GOT3 (cell line): ENCODE measurements around the gene TMEM106B.

Source experiments
- DNase-seq: peaks from one replicate; lab custom pipeline; 2025; ENCODE audit warnings: mixed read lengths; lab: John Stamatoyannopoulos, UW

Gene TMEM106B

DNA sequence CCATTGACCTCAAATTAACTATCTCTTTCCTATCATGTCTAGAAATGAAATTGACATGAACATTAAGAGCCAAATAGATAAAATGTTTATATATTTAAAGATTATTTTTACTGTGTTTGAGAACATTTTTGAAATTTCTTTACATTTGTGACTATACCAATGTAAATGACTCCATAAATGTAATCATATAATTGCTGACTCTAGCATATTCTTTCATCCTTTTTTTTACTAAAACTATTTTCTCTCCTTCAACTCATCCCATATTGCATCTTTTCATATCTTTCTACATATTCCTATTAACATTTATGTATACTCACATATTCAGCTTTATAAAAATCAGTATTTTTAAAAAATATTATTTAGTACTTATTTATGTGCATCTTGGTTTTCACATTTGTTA is 16.9 kb downstream of the TMEM106B start:
- DNase-seq: no peak

DNA sequence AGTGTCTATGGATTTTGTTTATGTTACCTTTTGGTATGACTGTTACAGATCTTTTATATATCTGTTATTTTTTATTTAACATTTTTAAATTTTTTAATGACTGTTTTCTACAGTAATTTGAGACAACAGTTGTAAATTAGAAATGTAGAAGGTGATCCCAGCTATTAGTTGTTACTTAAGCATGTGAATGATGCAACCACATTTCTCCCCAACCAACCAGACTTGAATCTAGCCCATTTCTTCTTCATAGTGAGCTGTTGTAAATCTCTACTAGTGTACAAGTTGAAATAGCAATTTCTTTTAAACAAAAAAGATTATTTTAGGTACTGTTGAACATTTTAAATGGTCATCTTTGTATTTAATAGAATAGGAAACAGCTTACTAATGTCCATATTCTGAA is 18.0 kb downstream of the TMEM106B start:
- DNase-seq: no peak

DNA sequence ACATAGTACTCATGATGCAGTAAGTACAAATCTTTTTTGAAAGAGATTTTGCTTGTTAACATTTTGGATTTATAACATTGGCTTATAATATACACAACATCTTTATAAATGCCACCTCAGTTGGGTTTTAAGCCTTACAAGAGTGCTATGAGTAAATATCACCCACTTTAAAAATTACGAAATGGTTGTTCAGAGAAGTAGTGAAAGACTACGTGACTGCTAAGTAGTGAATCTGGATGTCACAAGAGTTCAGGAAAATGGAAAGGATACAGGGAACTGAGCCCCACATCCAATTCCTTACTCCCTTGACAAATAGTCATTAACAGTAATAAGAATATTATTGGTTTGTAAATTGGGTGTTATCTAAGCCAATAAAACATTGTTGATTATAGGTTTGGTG is 20.0 kb downstream of the TMEM106B start:
- no peak for DNase-seq

DNA sequence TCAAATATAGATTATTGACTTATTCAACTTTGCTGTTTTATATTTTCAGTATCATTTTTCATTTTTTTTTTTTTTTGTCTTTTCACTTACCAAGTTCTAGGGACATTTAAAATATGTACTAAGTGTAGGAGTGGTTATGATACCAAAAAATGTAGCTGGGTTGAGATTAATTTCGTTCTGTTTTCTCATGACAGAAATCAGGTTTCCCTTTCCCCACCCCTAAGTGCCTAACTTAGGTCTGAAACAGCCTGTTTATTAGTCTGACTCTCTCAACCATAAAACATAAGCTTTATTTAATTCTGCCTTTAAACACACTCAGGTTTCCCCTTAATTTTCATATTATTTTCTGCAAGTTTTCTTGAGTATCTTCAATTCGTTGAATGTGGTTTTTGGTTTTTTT is 22.1 kb downstream of the TMEM106B start:
- no peak for DNase-seq

DNA sequence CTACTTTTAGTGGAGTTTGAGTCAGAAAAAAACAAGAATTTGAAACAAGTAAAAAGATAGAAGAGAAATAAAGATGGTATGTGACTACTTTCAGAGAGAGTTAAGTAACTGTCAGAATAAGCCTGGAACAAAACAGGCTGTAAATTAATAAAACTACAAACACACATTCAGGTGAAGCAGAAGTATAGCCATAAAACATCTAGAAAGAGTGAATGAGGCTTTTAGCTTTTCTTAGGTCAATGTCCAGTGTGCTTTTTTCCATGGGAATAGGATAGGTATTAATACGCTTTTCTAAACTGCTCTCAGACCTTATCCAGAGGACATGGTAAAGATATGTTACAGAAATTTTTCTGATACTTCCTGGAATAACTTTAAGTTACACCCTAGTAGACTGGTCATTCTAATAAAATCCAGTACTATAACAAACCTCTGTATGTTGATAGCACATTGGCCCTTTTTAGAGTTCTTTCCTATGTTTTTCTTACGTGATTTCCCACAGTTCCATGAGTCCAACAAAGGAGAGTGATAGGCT is 23.3 kb downstream of the TMEM106B start:
- no peak for DNase-seq

DNA sequence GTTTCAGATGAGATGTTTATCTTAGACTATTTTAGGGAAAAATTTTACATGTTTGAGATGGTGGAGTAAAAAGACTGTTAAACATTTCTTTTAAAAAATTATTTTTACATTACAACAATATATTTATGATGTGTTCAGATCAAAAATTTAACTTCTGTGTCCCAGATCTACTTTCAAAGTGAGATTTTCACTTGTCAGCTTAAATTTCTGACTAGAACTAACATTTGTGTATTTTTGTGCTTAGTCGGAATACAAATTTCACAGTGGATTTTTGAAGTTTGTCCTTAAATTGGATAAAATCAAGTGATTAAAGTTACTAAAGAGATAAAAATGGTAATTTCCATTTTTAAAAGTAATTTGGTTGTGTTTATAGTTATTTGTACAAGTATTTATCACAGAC is 24.9 kb downstream of the TMEM106B start:
- no peak for DNase-seq

DNA sequence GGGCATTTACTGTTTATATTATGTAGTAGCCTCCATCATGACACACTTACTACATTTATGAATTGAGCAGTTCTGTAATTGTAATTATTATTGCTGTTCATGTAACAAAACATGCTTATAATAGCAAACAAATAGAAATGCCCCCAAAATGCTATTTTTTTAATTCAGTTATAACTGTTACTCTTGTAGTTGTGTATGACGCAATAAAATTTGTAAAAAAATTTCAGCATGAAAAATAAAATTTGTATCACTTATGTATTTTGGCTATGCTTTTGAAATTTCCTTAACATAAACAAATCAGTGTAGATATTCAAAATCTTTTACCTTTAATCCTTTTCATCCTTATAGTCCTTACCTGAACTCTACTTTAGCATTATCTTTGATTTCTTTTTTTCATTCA is 25.9 kb downstream of the TMEM106B start:
- DNase-seq: no peak

DNA sequence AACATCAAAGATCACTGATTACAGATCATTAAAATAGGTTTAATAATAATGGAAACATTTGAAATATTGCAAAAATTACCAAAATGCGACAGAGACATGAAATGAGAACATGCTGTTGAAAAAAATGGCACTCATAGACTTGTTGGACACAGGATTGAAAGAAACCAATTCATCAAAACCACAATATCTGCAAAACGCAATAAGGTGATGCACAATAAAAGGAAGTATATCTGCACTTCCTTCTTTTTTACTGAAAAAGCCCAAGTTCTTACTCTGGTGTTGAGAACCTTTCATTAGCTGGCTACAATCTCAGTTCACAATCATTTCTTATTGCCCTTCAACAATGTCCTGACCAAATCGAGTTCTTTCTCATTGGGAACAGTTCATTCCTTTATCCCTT is 28.7 kb downstream of the TMEM106B start:
- DNase-seq: no peak

DNA sequence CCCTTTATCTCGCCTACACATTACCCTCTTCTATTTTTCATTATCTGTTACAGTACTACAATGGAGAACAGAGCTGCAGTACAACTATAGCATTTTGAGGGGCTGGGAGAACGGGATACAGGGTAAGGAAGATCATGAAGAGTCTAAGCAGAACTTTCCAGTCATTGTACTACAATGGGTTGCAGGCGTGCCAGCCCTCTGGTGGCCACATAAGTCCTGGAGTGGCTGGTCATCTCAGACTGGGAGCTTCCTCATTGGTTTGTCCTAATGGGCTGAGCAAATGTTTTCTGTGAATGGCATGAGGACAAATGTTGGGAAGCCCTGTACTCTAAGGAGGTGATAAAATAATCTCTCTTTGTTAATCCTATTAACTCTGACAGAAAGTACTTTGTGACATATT is 33.0 kb downstream of the TMEM106B start:
- DNase-seq: no peak

DNA sequence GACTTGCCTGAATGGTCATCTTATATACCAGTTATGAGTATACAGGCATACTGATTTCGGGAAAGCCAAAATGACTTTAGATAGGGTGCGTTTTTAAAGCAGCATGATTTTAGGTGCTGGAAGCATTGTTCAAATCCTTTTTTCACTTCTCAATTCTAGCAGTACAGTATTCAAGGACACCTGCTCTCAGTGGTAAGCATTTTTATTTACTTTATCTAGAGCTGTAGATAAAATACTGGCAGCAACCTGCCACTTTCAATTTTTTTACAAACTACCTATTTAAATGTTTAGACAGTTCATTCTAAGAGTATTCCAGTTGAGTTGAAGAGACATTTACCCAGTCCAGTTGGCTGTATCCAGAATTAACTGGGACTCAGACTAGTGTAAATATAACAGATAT is 33.6 kb downstream of the TMEM106B start:
- DNase-seq: no peak

DNA sequence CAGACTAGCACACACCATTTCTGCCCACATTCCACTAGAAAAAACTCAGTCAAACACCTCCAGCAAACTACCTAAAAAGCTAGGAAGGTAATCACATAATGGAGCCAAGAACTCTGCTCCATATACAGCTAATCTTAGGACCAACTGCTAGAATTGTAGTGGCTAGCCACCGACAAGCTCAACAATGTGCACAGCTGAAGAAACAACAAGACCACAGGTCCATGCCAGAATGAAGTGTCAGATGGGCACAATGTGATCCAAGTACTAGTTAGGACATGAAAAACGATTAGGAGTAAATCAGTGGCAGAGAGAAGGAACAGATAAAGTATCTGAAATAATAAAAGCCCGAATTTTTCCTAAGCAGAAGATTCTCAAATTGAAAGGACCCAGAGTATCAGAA is 38.6 kb downstream of the TMEM106B start:
- DNase-seq: no peak

DNA sequence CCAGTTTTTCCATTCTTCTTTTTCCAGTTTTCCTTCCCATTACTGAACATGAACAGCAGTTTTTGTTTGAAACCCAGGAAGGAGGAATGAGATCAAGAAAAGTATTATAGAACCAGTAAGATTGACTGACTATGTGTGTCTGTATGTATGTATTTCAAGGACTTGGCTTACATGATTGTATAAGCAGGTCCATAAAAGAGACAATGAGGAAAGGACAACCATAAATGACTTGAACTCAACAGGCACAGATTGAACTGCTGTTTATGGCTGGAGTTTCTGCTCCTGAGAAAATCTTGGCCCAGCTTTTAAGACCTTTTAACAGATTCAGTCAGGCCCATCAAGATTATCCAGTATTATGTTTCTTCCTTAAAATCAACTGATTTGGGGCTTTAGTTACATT is 39.1 kb downstream of the TMEM106B start:
- DNase-seq: no peak

DNA sequence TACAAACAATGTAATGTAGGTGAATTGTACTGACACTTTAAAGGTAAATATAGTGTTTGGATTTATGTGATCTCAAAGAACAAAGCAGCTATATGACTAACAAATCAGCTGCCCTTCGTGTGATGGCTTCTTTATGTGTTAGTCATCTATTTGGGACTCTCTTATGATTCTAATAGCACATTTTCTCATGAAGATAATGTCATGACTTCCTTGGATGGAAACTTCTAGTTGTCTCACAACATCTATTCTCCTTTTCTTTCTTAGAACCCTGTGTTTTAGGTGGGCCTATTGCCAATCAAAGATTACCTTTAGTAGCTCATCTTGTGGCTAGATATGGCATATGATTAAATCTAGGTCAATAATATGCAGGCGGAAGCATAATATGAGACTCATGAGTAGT is 45.0 kb downstream of the TMEM106B start:
- no peak for DNase-seq

DNA sequence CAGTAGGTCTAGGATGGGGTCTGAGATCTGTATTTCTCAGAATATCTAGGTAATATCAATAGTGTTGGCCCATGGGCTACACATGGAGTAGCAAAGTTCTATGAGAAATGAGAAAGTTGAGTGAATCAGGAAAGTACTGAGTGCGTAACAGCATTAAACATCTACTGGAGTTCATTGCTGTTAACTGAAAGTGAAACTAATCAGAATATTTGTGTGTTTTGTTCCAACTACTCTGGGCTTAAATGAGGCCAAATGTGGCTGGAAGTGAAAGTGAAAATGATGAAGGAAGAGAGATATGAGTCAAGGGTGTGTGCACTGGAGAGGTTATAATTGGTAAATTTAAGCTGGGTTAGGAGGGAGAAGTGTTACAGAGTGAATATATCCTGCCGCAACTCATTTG is 46.5 kb downstream of the TMEM106B start:
- no peak for DNase-seq

DNA sequence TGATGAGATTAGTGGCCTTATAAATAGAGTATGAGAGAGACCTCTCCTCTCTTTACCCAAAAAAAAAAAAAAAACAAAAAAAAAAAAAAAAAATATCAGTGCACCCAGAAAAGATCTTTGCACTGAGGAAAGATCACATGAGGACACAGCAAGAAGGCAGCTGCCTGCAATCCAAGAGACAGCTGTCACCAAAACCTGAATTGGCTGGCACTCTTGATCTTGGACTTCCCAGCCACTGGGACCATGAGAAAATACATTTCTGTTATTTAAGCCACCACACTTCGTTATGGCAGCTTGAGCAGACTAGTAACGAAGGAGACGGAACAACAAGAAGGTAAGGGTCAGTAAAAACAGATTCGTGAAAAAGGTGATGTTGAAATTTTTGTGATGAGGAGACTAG is 47.0 kb downstream of the TMEM106B start:
- DNase-seq: no peak

DNA sequence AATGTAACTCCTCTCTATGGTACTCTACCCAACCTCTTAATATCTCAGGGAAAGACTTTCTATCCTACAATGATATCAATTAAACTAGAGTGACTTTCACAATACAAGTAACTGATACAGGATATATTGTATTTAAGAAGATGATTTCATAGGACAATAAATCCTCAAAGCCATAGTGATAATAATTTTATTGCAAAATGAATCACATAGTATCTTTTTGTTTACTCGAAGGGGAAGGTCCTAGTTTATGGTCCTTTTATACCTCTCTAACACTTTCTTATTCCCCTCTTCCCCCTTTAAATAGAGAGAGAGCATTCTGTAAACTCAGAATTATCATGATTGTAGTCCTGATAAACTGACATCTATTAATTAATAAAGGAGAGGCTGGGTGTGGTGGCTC is 56.4 kb downstream of the TMEM106B start:
- DNase-seq: no peak

DNA sequence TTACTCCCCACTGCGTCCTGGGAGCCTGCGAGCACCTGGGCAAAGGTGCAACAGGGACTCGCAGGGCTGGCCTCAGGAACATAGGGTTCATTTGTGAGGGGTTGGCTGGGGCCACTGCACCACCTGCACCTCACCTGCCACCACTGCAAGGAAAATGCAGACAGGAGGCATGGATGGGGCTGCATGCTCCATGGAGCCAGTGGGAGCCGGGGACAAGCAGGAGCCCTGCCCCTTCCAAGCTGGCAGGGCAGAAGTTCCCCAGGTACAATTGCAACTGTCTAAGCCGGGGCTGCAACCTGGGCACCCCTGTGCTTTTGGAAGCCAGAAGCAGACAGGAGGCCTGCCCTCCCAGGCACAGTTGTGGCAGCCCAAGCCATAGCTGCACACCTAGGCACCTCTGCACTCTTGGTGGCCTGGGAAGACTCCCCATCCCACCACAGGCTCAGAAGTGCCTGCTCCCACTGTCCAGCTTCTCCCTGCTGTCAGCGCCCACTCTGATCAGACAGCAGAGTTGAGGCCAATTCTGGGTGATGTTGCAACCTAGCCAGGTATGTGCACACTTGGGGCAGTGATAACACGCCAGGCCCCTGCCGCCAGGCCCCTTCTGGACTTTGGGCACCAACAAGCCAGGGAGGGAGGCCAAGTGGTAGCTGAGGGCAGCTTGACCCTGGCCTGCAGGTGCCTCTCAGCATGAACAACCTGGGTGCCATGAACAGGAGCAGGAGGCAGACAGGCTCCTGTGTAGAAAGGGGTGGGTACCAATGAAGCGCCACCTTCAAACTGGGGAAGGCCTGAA is 58.2 kb downstream of the TMEM106B start:
- no peak for DNase-seq

DNA sequence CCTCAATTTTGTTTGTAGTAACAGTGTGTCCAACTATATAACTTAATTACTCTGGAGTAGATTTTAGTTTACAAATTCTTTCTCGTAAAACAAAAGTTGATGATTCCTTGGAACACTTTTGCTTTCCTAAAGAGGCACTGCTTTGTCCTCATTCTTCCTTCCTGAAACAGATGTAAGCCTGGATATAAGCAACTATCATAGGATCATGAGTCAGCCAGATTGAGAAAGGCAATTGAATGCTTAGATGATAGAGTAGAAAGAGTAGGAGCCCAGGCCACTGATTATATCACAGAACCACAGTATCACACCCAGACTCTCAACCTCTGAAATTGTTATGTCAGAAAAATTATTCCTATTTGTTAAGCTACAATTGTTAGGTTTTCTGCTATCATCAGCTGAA is 69.9 kb downstream of the TMEM106B start:
- DNase-seq: no peak

DNA sequence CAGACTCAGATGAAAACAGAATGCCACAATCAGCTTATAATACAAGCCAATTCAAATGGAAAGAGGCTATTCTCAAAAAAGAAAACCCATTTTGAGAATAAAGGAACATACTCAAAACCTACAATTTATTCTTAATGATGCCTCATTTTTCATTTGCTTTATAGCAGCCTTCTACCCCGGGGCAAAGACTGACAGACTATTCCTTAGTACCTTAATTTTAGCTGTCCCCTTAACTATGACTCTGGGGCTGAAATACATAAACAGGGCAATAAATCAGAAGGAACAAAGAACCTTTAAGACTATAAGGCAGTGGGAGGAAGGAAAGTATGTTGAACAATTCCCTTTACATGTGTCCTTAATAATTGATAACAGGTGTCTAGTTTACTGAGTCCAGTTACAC is 76.8 kb downstream of the TMEM106B start:
- DNase-seq: no peak

DNA sequence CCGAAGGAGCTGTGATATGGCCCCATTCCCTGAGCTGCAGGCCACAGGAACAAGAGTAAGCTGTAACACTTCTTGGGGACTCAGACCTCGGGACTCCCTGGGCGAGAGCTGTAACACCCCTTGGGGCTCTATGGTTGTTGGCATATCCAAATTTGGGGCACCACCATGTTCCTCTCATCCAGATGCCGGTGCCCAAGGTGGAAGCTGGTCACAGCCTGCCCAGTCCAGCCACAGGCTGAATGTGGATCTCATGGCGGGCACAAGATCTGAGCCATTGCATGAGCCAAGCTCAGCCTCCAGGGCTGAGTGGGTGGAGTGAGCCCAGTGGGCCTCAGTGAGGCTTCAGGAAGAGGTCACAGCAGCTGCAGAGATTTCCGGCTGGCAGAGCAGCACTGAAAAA is 78.9 kb downstream of the TMEM106B start:
- DNase-seq: no peak

DNA sequence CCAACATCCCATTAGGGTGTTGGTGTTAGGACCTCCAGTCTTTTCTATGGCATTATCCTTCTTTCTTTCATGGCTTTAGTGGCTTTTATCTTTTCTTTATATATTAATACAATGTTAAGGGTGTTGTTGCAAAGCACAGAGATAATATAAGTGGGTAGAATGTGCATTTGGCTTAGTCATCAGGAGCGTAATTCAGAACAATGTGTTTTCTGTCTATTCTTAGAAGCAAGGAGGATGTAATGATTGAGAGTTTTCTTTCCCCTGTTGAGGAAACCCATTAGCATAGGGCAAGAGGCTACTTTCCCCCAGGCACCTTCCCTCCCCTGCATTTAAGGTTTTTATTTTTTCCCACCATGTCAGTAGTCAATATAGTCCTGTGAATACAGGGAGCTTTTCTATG is 79.7 kb downstream of the TMEM106B start:
- no peak for DNase-seq

DNA sequence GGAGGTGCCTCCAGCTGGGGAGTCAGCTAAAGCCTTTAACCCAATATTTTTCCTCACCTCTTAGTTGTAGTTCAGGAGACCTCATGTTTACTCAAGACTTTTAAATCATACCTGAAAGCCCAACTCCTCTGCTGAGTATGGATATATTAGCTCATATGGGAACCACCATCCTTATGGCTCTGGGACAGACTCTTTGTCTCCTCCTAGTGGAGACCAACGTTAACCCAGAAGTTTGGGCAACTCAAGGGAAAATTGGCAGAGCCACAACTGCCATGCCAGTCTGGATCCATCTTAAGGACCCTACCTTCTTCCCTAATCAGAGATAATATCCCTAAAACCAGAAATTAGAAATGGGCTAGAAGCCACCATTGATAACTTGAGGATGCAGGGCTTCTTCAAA is 80.8 kb downstream of the TMEM106B start:
- DNase-seq: no peak
